ENCODE results near the gene GOSR2.
"Not testable (repeated sequence)": the region's sequence is repeated elsewhere in the genome, so short reads cannot be mapped to it uniquely, and the experiment has no call there.

Gene GOSR2

DNA sequence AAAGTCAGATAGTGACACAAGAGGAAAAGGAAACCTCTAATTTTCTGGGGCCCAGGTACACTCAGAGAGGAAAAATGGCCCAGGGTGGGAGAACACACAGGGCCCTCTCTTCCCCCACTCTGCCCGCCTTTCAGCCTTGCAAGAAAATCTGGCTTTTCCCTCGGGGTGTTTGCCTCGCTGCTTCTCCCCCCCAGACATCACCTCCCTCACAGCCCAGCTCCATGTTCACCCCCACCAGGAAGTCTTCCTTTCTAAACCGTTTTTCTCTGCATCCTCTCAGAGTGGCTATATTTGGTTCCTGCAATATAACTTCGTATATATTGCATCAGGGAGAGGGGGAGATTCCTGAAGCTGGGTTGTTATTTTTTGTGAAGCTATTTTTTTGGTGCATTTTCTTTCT lies 28.7 kb downstream of the GOSR2 start:
- Histone ChIP-seq H3K36me3 (ENCODE audit: control insufficient read depth, insufficient read depth, low read length) (no peaks in the 10 kb centered on the region), H3K9ac (ENCODE audit: low read depth, low read length) (no peak overlapping the region), H3K9me3 (ENCODE audit: control insufficient read depth, insufficient read depth, low read length) (no peaks in the 10 kb centered on the region), H3K4me3 (ENCODE audit: low read depth, low read length) (no peak overlapping the region), H3K4me1 (ENCODE audit: control insufficient read depth, insufficient read depth, low read length) (no peaks in the 10 kb centered on the region), H3K27me3 (ENCODE audit: control insufficient read depth, insufficient read depth, low read length) (no peaks in the 10 kb centered on the region)

GRCh38 chr17:46952115-46952514 lies 29.2 kb downstream of the GOSR2 start:
- Histone ChIP-seq H3K9me3 (ENCODE audit: control insufficient read depth, insufficient read depth, low read length) (no peaks in the 10 kb centered on the region), H3K27me3 (ENCODE audit: control insufficient read depth, insufficient read depth, low read length) (no peaks in the 10 kb centered on the region), H3K9ac (ENCODE audit: low read depth, low read length) (no peak overlapping the region), H3K4me3 (ENCODE audit: low read depth, low read length) (no peak overlapping the region), H3K4me1 (ENCODE audit: control insufficient read depth, insufficient read depth, low read length) (no peaks in the 10 kb centered on the region), H3K36me3 (ENCODE audit: control insufficient read depth, insufficient read depth, low read length) (no peaks in the 10 kb centered on the region)

- H3K4me1 ChIP-seq (ENCODE audit: control insufficient read depth, insufficient read depth, low read length); H3K36me3 ChIP-seq (ENCODE audit: control insufficient read depth, insufficient read depth, low read length); H3K9ac ChIP-seq (ENCODE audit: low read depth, low read length); H3K9me3 ChIP-seq (ENCODE audit: control insufficient read depth, insufficient read depth, low read length); H3K4me3 ChIP-seq (ENCODE audit: low read depth, low read length); H3K27me3 ChIP-seq (ENCODE audit: control insufficient read depth, insufficient read depth, low read length): not testable (repeated sequence)
Observed at GRCh38 chr17:46953191-46953590, 30.2 kb downstream of the GOSR2 start.

DNA sequence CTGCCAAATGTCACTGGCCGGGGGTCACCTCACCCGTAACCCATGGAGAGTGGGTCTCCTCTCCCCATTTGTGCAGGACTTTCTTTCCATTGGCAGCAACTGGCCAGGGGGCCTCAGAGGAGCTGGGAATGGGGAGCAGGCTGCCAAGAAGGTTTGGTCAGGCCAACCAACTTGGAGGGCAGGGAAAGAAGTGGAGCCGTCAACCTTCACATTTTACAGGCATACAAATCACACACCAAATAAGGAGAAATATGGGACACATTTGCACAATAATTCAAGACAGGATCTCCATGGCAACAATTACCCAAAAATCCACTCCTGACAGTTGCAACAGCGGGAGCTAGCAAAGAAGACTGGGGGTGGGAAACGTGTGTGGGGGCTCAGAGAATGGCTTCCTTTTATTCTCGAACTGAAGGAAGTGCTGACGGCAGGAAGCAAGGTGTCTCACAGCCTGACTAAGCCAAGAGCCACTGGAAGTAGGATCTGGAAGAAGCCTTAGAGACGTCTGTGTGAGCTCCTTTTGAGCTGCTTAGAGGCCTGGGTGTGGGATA lies 35.2 kb downstream of the GOSR2 start:
- peaks cover 3% of the 10 kb centered on the region for H3K27me3 ChIP-seq (ENCODE audit: control insufficient read depth, insufficient read depth, low read length)
- no peak overlapping the region for H3K4me3 ChIP-seq (ENCODE audit: low read depth, low read length)
- H3K9ac ChIP-seq (ENCODE audit: low read depth, low read length) = no peak overlapping the region
- no peaks in the 10 kb centered on the region for H3K9me3 ChIP-seq (ENCODE audit: control insufficient read depth, insufficient read depth, low read length)
- no peaks in the 10 kb centered on the region for H3K4me1 ChIP-seq (ENCODE audit: control insufficient read depth, insufficient read depth, low read length)
- no peaks in the 10 kb centered on the region for H3K36me3 ChIP-seq (ENCODE audit: control insufficient read depth, insufficient read depth, low read length)

GRCh38 chr17:46960152-46960551 lies 37.2 kb downstream of the GOSR2 start:
- peaks cover 3% of the 10 kb centered on the region for H3K27me3 ChIP-seq (ENCODE audit: control insufficient read depth, insufficient read depth, low read length)
- H3K36me3 ChIP-seq (ENCODE audit: control insufficient read depth, insufficient read depth, low read length) = no peaks in the 10 kb centered on the region
- H3K9me3 ChIP-seq (ENCODE audit: control insufficient read depth, insufficient read depth, low read length) = no peaks in the 10 kb centered on the region
- H3K9ac ChIP-seq (ENCODE audit: low read depth, low read length) = no peak overlapping the region
- no peaks in the 10 kb centered on the region for H3K4me1 ChIP-seq (ENCODE audit: control insufficient read depth, insufficient read depth, low read length)
- H3K4me3 ChIP-seq (ENCODE audit: low read depth, low read length) = no peak overlapping the region

DNA sequence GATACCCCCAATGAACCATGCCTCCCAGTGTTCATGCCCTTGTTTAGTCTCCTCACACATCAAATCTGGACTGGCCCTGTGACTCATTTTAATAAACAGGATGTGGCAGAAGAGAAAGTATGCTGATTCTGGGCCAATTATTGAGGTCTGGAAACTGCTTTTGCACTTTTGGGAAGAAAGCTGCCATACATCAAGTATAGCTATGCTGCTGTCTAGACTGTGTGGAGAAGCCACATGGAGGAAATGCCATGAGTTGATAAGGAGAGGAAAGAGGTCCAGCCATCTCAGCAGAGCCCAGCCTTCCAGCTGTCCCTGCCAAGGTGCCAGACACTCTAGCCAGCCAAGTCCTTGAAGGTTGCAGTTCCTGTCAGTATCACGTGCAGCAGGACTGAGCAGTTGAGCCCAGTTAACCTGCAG lies 39.4 kb downstream of the GOSR2 start:
- peaks cover 3% of the 10 kb centered on the region for H3K27me3 ChIP-seq (ENCODE audit: control insufficient read depth, insufficient read depth, low read length)
- no peaks in the 10 kb centered on the region for H3K9me3 ChIP-seq (ENCODE audit: control insufficient read depth, insufficient read depth, low read length)
- no peaks in the 10 kb centered on the region for H3K36me3 ChIP-seq (ENCODE audit: control insufficient read depth, insufficient read depth, low read length)
- no peak overlapping the region for H3K9ac ChIP-seq (ENCODE audit: low read depth, low read length)
- H3K4me3 ChIP-seq (ENCODE audit: low read depth, low read length) = no peak overlapping the region
- H3K4me1 ChIP-seq (ENCODE audit: control insufficient read depth, insufficient read depth, low read length) = no peaks in the 10 kb centered on the region

- Histone ChIP-seq H3K36me3 (ENCODE audit: control insufficient read depth, insufficient read depth, low read length) (no peaks in the 10 kb centered on the region), H3K27me3 (ENCODE audit: control insufficient read depth, insufficient read depth, low read length) (peaks cover 3% of the 10 kb centered on the region), H3K9ac (ENCODE audit: low read depth, low read length) (no peak overlapping the region), H3K4me3 (ENCODE audit: low read depth, low read length) (no peak overlapping the region), H3K4me1 (ENCODE audit: control insufficient read depth, insufficient read depth, low read length) (no peaks in the 10 kb centered on the region), H3K9me3 (ENCODE audit: control insufficient read depth, insufficient read depth, low read length) (no peaks in the 10 kb centered on the region)
Observed at GRCh38 chr17:46963571-46963970, 40.6 kb downstream of the GOSR2 start.

- Histone ChIP-seq H3K4me1 (ENCODE audit: control insufficient read depth, insufficient read depth, low read length) (no peaks in the 10 kb centered on the region), H3K27me3 (ENCODE audit: control insufficient read depth, insufficient read depth, low read length) (no peaks in the 10 kb centered on the region), H3K4me3 (ENCODE audit: low read depth, low read length) (no peak overlapping the region), H3K9me3 (ENCODE audit: control insufficient read depth, insufficient read depth, low read length) (no peaks in the 10 kb centered on the region), H3K36me3 (ENCODE audit: control insufficient read depth, insufficient read depth, low read length) (no peaks in the 10 kb centered on the region), H3K9ac (ENCODE audit: low read depth, low read length) (no peak overlapping the region)
Observed at GRCh38 chr17:46964315-46965265, 41.6 kb downstream of the GOSR2 start.

GRCh38 chr17:46968224-46968834 lies 45.4 kb downstream of the GOSR2 start:
- H3K9ac ChIP-seq (ENCODE audit: low read depth, low read length) = no peak overlapping the region

GRCh38 chr17:46968896-46969295 lies 45.9 kb downstream of the GOSR2 start:
- H3K4me3 ChIP-seq (ENCODE audit: low read depth, low read length) = no peak overlapping the region
- no peaks in the 10 kb centered on the region for H3K27me3 ChIP-seq (ENCODE audit: control insufficient read depth, insufficient read depth, low read length)

More at GRCh38 chr17:46968224-46968834, 45.4 kb downstream of the GOSR2 start:
- Histone ChIP-seq H3K36me3 (ENCODE audit: control insufficient read depth, insufficient read depth, low read length) (no peaks in the 10 kb centered on the region), H3K9me3 (ENCODE audit: control insufficient read depth, insufficient read depth, low read length) (no peaks in the 10 kb centered on the region), H3K27me3 (ENCODE audit: control insufficient read depth, insufficient read depth, low read length) (no peaks in the 10 kb centered on the region), H3K4me1 (ENCODE audit: control insufficient read depth, insufficient read depth, low read length) (no peaks in the 10 kb centered on the region), H3K4me3 (ENCODE audit: low read depth, low read length) (no peak overlapping the region)

GRCh38 chr17:46971647-46972300 lies 48.8 kb downstream of the GOSR2 start:
- Histone ChIP-seq H3K36me3 (ENCODE audit: control insufficient read depth, insufficient read depth, low read length) (peaks cover 3% of the 10 kb centered on the region), H3K27me3 (ENCODE audit: control insufficient read depth, insufficient read depth, low read length) (no peaks in the 10 kb centered on the region), H3K9me3 (ENCODE audit: control insufficient read depth, insufficient read depth, low read length) (no peaks in the 10 kb centered on the region), H3K4me3 (ENCODE audit: low read depth, low read length) (no peak overlapping the region), H3K4me1 (ENCODE audit: control insufficient read depth, insufficient read depth, low read length) (peaks cover 7% of the 10 kb centered on the region), H3K9ac (ENCODE audit: low read depth, low read length) (no peak overlapping the region)

More at GRCh38 chr17:46968896-46969295, 45.9 kb downstream of the GOSR2 start:
- H3K36me3 ChIP-seq (ENCODE audit: control insufficient read depth, insufficient read depth, low read length) = no peaks in the 10 kb centered on the region
- H3K9ac ChIP-seq (ENCODE audit: low read depth, low read length) = no peak overlapping the region
- H3K9me3 ChIP-seq (ENCODE audit: control insufficient read depth, insufficient read depth, low read length) = no peaks in the 10 kb centered on the region
- H3K4me1 ChIP-seq (ENCODE audit: control insufficient read depth, insufficient read depth, low read length) = no peaks in the 10 kb centered on the region

Measured in iPS-15b (cell line).